Measurements from ENCODE around the gene GLIS1. TPM values are rescaled to one million over a fixed set of nuclear protein-coding genes. Genes with fewer than 3 reads are reported as not detected.

The GLIS1 gene
- total RNA-seq, 1 experiment from 2014 or later: 0.39 TPM

GRCh38 chr1:53643881-53644390 is 95.0 kb downstream of the GLIS1 start:
- no peaks in the 10 kb centered on the region for H3K9me3 ChIP-seq (ENCODE audit: control insufficient read depth in 1 of 2, insufficient read depth in 1 of 2, low read depth in 1 of 2, low read length in 2 of 2)
- H4K20me1 ChIP-seq (ENCODE audit: insufficient read depth): no peaks in the 10 kb centered on the region
- no peaks in the 10 kb centered on the region for H3K9me2 ChIP-seq (ENCODE audit: insufficient read depth)
- H3K4me2 ChIP-seq (ENCODE audit: low read length): no peak overlapping the region
- no peak for ATAC-seq
- ChIA-PET CTCF (no interaction called here), POLR2A (no interaction called here), RAD21 (ENCODE audit: low non-redundant PET in 1 of 2, low total read pairs in 2 of 2, uncharacterized antibody in 2 of 2, unreplicated experiment in 2 of 2) (no interaction called here)
- intact Hi-C loops (cut with micrococcal nuclease): no loop called here
- no TSS peak for BruUV-seq (replicated peaks)
- TF ChIP-seq ZBTB33 (IDR thresholded peaks at IDR 0.05; ENCODE audit: extremely low read depth, insufficient replicate concordance, low read length) (no peak), CBX3 (IDR thresholded peaks at IDR 0.05; ENCODE audit: low read depth) (no peak), EGR1 (IDR thresholded peaks at IDR 0.05; ENCODE audit: low read depth) (no peak), YY1 (IDR thresholded peaks at IDR 0.05; ENCODE audit: extremely low read depth, insufficient replicate concordance, low read depth, low read length) (no peak), ATF3 (IDR thresholded peaks at IDR 0.05) (no peak), REST (IDR thresholded peaks at IDR 0.05; ENCODE audit: low read depth) (no peak), SRF (IDR thresholded peaks at IDR 0.05; ENCODE audit: low read depth) (no peak)
- H3K9ac ChIP-seq (ENCODE audit: low read length): no peak overlapping the region
- H2AFZ ChIP-seq (ENCODE audit: low read depth, low read length, poor library complexity, severe bottlenecking): no peak overlapping the region
- peaks cover 23% of the 10 kb centered on the region for H3K27me3 ChIP-seq (ENCODE audit: insufficient read depth, low read length)
- no peaks in the 10 kb centered on the region for H3K79me2 ChIP-seq (ENCODE audit: insufficient read depth, low read length)
- no peak overlapping the region for H3K27ac ChIP-seq (ENCODE audit: low read depth, low read length)
- DNase-seq (ENCODE audit: low read depth, low spot score): no peak
- peaks cover 6 to 12% of the 10 kb centered on the region in 2 experiments; a peak in 3 of 4 replicates for H3K4me1 ChIP-seq (ENCODE audit: control insufficient read depth in 1 of 2, insufficient read depth in 2 of 2, low read length in 2 of 2)
- H3K36me3 ChIP-seq (ENCODE audit: control insufficient read depth in 1 of 2, insufficient read depth in 2 of 2, low read length in 2 of 2): no peaks in the 10 kb centered on the region
- no peak overlapping the region for H3K4me3 ChIP-seq (replicated peaks in 1 of 2; ENCODE audit: low read depth in 1 of 2, low read length in 2 of 2)
